ENCODE results near the gene MEGF11.

GRCh38 chr15:66236806-66237375 is 16.7 kb downstream of the MEGF11 start:
- TF ChIP-seq CTCF (conservative IDR thresholded peaks at IDR 0.05 in 1 of 2, IDR thresholded peaks at IDR 0.05 in 1 of 2; ENCODE audit: low read depth in 1 of 2, low read length in 2 of 2) = no peak
- no peak for TF ChIP-seq EZH2 (IDR thresholded peaks at IDR 0.05; ENCODE audit: low read length, missing control alignments)
